GM19023 (cell line): ENCODE data around the gene CDC5L.
A peak's percentile ranks its signal among the peaks of the same experiment; 100 is the strongest.
"Not testable (repeated sequence)": the region's sequence is repeated elsewhere in the genome, so short reads cannot be mapped to it uniquely, and the experiment has no call there.

Source experiments
- ATAC-seq: cut with Tn5 transposase; IDR thresholded peaks from one replicate; pipeline ENCODE4 v1.9.1; 2021; ENCODE audit warnings: mild to moderate bottlenecking, moderate library complexity; ENCODE audit not compliant: unreplicated experiment

Gene CDC5L

GRCh38 chr6:44387346-44388134 lies at the start of gene CDC5L:
TSS of gene CDC5L (plus strand) at chr6:44387706. CDS start at chr6:44387824, 118 bp downstream.
- peak; percentile 86 for ATAC-seq

GRCh38 chr6:44338228-44339122 lies 49.0 kb upstream of the CDC5L start:
- ATAC-seq = no peak

- no peak for ATAC-seq
Observed at GRCh38 chr6:44339301-44339700, 48.2 kb upstream of the CDC5L start.

- ATAC-seq = no peak
Observed at GRCh38 chr6:44339763-44340625, 47.5 kb upstream of the CDC5L start.

- ATAC-seq = no peak
Observed at GRCh38 chr6:44341095-44341890, 46.2 kb upstream of the CDC5L start.

GRCh38 chr6:44342052-44342451 lies 45.5 kb upstream of the CDC5L start:
- no peak for ATAC-seq

GRCh38 chr6:44342489-44342888 lies 45.0 kb upstream of the CDC5L start, which contains the start of gene SPATS1:
TSS of gene SPATS1 (plus strand) at chr6:44342650. CDS start at chr6:44343096, 446 bp downstream.
- no peak for ATAC-seq

- not testable (repeated sequence) for ATAC-seq
Observed at GRCh38 chr6:44346818-44347217, 40.7 kb upstream of the CDC5L start.

- ATAC-seq = no peak
Observed at GRCh38 chr6:44349904-44350649, 37.4 kb upstream of the CDC5L start.

GRCh38 chr6:44350650-44350994 lies 36.9 kb upstream of the CDC5L start:
- ATAC-seq = not testable (repeated sequence)

- ATAC-seq = no peak
Observed at GRCh38 chr6:44352259-44352658, 35.2 kb upstream of the CDC5L start.

GRCh38 chr6:44353336-44353735 lies 34.2 kb upstream of the CDC5L start:
- ATAC-seq = no peak

- ATAC-seq = no peak
Observed at GRCh38 chr6:44355640-44356039, 31.9 kb upstream of the CDC5L start.

GRCh38 chr6:44356487-44356886 lies 31.0 kb upstream of the CDC5L start:
- no peak for ATAC-seq

GRCh38 chr6:44359973-44360372 lies 27.5 kb upstream of the CDC5L start:
- no peak for ATAC-seq

- no peak for ATAC-seq
Observed at GRCh38 chr6:44361947-44362346, 25.6 kb upstream of the CDC5L start.

GRCh38 chr6:44363377-44363926 lies 24.1 kb upstream of the CDC5L start:
- ATAC-seq = no peak

GRCh38 chr6:44366781-44367180 lies 20.7 kb upstream of the CDC5L start:
- ATAC-seq = no peak

GRCh38 chr6:44367681-44368080 lies 19.8 kb upstream of the CDC5L start:
- ATAC-seq = no peak
